ENCODE results near the gene BIRC3.
A peak's percentile ranks its signal among the peaks of the same experiment; 100 is the strongest.
"Not testable (repeated sequence)": the region's sequence is repeated elsewhere in the genome, so short reads cannot be mapped to it uniquely, and the experiment has no call there.

Gene BIRC3

DNA sequence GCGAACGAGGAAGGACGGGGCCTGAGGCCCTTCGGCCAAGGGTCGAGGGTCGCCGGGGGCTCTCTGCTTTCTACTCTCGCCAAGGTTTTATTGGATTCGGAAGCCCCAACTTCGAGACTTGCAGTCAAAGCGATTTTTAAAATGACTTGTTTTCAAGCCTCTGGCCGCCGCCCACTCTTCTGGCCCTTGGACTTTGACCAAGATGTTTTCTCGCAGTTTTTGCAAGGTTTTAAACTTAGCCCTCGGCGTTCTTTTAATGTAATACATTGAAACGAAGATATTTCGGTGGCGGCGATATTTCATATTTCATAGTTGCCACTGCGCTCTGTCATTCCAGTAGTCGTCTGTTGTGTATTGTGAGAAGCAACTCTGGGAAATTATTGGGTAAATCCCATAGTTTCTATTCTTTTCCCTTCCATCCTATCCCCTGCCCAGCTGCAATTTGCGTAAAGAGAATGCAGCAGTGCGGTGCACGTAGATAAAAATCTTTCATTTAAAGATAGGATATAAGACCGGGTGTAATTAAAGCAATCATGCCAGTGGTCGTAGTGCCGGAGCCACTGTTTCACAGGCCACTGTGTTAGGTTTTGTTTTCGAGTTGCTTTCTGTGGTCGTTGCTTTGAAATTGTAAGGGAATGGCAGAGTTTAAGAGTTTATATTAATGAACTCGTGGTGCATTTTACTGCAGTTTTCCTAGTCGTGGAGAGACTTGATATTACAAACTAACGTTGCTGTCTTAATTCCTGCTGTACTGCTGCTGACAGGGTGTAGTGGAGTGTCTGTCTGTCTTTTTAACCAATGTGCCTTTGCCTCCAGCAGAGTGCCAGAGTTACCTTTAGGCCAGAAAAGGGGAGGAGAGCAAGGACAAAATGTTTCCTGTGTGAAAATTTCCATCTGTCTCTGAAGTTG lies 30.4 kb downstream of the BIRC3 start:
- Histone ChIP-seq H3K4me3 (ENCODE audit: low read length in 2 of 2) (peak overlapping the region; percentile 93 to 94), H3K27me3 (ENCODE audit: control insufficient read depth in 1 of 2, insufficient read depth in 2 of 2, low read length in 2 of 2) (no peaks in the 10 kb centered on the region), H3K36me3 (ENCODE audit: control insufficient read depth in 2 of 2, insufficient read depth in 2 of 2, low read length in 2 of 2) (peaks cover 2 to 6% of the 10 kb centered on the region in 2 donors), H3K9me3 (ENCODE audit: control insufficient read depth in 2 of 2, low read length in 2 of 2) (no peaks in the 10 kb centered on the region), H3K9ac (ENCODE audit: low read length in 2 of 2) (peak overlapping the region; percentile 96 to 98), H3K4me1 (ENCODE audit: control insufficient read depth, insufficient read depth, low read length) (peaks cover 10% of the 10 kb centered on the region), H3K27ac (ENCODE audit: low read length) (peak overlapping the region; percentile 94)

DNA sequence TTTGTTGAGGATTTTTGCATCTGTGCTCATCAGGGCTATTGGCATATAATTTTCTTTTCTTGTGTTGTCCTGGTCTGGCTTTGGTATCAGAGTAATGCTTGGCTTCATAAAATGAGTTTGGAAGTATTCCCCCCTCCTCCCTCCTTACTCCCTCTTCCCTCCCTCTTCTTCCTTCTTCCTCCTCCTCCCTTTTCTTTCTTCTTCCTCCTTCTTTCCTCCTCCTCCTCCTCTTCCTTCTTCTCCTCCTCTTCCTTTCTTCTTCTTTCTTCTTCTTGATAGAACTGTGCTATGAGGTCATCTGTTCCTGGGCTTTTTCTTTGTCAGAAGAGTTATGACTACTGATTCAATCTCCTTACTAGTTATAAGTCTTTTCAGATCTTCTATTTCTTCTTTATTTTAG lies 39.8 kb downstream of the BIRC3 start:
- Histone ChIP-seq H3K36me3 (ENCODE audit: control insufficient read depth in 2 of 2, insufficient read depth in 2 of 2, low read length in 2 of 2) (peaks cover 9 to 18% of the 10 kb centered on the region in 2 donors), H3K27ac (ENCODE audit: low read length) (no peak overlapping the region), H3K4me3 (ENCODE audit: low read length in 2 of 2) (no peak overlapping the region), H3K4me1 (ENCODE audit: control insufficient read depth, insufficient read depth, low read length) (no peaks in the 10 kb centered on the region), H3K27me3 (ENCODE audit: control insufficient read depth in 1 of 2, insufficient read depth in 2 of 2, low read length in 2 of 2) (no peaks in the 10 kb centered on the region), H3K9ac (ENCODE audit: low read length in 2 of 2) (no peak overlapping the region), H3K9me3 (ENCODE audit: control insufficient read depth in 2 of 2, low read length in 2 of 2) (no peaks in the 10 kb centered on the region)

GRCh38 chr11:102359372-102359771 lies 42.1 kb downstream of the BIRC3 start:
- H3K36me3 ChIP-seq (ENCODE audit: control insufficient read depth in 2 of 2, insufficient read depth in 2 of 2, low read length in 2 of 2), result peaks cover 9 to 21% of the 10 kb centered on the region in 2 donors
- H3K9ac ChIP-seq (ENCODE audit: low read length in 2 of 2), result no peak overlapping the region
- H3K4me3 ChIP-seq (ENCODE audit: low read length in 2 of 2), result no peak overlapping the region
- H3K9me3 ChIP-seq (ENCODE audit: control insufficient read depth in 2 of 2, low read length in 2 of 2), result no peaks in the 10 kb centered on the region
- H3K27me3 ChIP-seq (ENCODE audit: control insufficient read depth in 1 of 2, insufficient read depth in 2 of 2, low read length in 2 of 2), result no peaks in the 10 kb centered on the region
- no peaks in the 10 kb centered on the region for H3K4me1 ChIP-seq (ENCODE audit: control insufficient read depth, insufficient read depth, low read length)
- H3K27ac ChIP-seq (ENCODE audit: low read length), result no peak overlapping the region

DNA sequence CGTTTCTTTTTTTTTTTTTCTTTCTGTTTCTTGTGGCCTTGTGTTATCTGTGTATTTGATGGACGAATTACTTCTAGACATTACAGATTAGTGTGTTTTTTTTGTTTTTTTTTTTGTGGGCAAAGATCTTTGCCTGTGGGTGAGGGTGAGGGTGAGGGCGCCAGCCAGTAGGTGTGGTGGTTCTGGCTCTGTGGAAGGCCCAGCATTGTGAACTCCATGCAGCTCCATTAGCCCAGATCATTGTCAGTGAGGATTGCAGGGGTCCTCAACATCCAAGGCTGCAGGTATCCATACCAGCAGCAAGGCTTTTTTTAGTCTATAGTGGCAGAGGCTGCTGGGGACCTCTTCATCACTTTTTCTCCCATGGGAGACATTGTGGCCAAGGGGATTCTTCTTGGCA lies 43.4 kb downstream of the BIRC3 start:
- Histone ChIP-seq H3K9me3 (ENCODE audit: control insufficient read depth in 2 of 2, low read length in 2 of 2) (no peaks in the 10 kb centered on the region), H3K4me3 (ENCODE audit: low read length in 2 of 2) (no peak overlapping the region), H3K27me3 (ENCODE audit: control insufficient read depth in 1 of 2, insufficient read depth in 2 of 2, low read length in 2 of 2) (no peaks in the 10 kb centered on the region), H3K27ac (ENCODE audit: low read length) (no peak overlapping the region), H3K36me3 (ENCODE audit: control insufficient read depth in 2 of 2, insufficient read depth in 2 of 2, low read length in 2 of 2) (peaks cover 9 to 34% of the 10 kb centered on the region in 2 donors), H3K4me1 (ENCODE audit: control insufficient read depth, insufficient read depth, low read length) (no peaks in the 10 kb centered on the region), H3K9ac (ENCODE audit: low read length in 2 of 2) (no peak overlapping the region)

DNA sequence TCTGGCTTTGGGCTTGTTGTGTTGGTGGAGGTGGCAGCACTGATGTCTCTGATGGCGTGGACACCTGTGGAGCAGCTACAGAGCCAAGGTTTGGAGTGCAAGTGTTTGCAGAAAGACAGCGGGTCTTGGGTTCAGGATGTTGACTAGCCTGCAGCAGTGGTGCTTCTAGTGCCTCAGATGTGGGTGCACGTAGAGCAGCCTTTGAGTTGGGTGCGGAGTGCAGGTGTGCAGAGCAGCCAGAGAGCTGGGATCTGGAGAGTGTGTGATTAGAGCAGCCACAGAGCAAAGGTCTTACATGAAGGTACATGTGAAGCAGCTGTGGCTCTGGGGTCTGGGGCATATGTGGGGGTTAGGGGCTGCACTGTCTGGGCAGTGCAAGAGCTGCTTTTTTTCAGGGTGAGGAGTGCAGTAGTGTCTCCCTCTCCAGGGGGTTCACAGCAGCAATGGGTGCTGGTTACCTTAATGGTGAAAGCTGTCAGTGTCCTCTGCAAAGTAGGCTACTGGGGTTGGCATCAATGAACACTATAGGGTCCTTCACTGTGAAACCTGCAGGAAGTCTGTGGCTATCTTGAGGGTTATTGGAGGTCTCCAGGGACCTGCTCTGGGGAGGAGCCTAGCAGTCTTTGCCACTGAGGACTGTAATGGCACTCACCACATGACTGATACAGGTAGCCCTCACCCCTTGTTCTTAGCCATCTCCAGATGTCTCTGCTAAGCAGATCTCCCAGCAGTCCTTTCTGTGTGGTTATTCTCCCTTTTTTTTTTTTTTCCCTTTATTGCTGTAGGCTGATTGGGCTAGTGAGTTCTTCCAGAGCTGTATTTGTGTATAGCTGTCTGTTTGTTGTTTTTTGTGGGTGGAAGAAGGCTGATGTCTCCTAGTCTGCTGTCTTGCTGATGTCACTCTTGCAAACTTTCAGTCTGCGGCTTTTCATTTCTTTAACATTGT lies 44.1 kb downstream of the BIRC3 start:
- Histone ChIP-seq H3K27ac (ENCODE audit: low read length) (no peak overlapping the region), H3K36me3 (ENCODE audit: control insufficient read depth in 2 of 2, insufficient read depth in 2 of 2, low read length in 2 of 2) (peaks cover 9 to 38% of the 10 kb centered on the region in 2 donors), H3K27me3 (ENCODE audit: control insufficient read depth in 1 of 2, insufficient read depth in 2 of 2, low read length in 2 of 2) (no peaks in the 10 kb centered on the region), H3K4me3 (ENCODE audit: low read length in 2 of 2) (no peak overlapping the region), H3K9ac (ENCODE audit: low read length in 2 of 2) (no peak overlapping the region), H3K9me3 (ENCODE audit: control insufficient read depth in 2 of 2, low read length in 2 of 2) (no peaks in the 10 kb centered on the region), H3K4me1 (ENCODE audit: control insufficient read depth, insufficient read depth, low read length) (no peaks in the 10 kb centered on the region)

- Histone ChIP-seq H3K36me3 (ENCODE audit: control insufficient read depth in 2 of 2, insufficient read depth in 2 of 2, low read length in 2 of 2) (peaks cover 19 to 53% of the 10 kb centered on the region in 2 donors), H3K4me1 (ENCODE audit: control insufficient read depth, insufficient read depth, low read length) (no peaks in the 10 kb centered on the region), H3K27me3 (ENCODE audit: control insufficient read depth in 1 of 2, insufficient read depth in 2 of 2, low read length in 2 of 2) (no peaks in the 10 kb centered on the region), H3K9ac (ENCODE audit: low read length in 2 of 2) (no peak overlapping the region), H3K9me3 (ENCODE audit: control insufficient read depth in 2 of 2, low read length in 2 of 2) (no peaks in the 10 kb centered on the region), H3K27ac (ENCODE audit: low read length) (no peak overlapping the region), H3K4me3 (ENCODE audit: low read length in 2 of 2) (no peak overlapping the region)
Measured at GRCh38 chr11:102364991-102365390, 47.7 kb downstream of the BIRC3 start.

- Histone ChIP-seq H3K27ac (ENCODE audit: low read length) (no peak overlapping the region), H3K36me3 (ENCODE audit: control insufficient read depth in 2 of 2, insufficient read depth in 2 of 2, low read length in 2 of 2) (peaks cover 10 to 36% of the 10 kb centered on the region in 2 donors), H3K27me3 (ENCODE audit: control insufficient read depth in 1 of 2, insufficient read depth in 2 of 2, low read length in 2 of 2) (no peaks in the 10 kb centered on the region), H3K4me3 (ENCODE audit: low read length in 2 of 2) (no peak overlapping the region), H3K4me1 (ENCODE audit: control insufficient read depth, insufficient read depth, low read length) (no peaks in the 10 kb centered on the region), H3K9ac (ENCODE audit: low read length in 2 of 2) (no peak overlapping the region), H3K9me3 (ENCODE audit: control insufficient read depth in 2 of 2, low read length in 2 of 2) (no peaks in the 10 kb centered on the region)
Measured at GRCh38 chr11:102367364-102367763, 50.1 kb downstream of the BIRC3 start.

DNA sequence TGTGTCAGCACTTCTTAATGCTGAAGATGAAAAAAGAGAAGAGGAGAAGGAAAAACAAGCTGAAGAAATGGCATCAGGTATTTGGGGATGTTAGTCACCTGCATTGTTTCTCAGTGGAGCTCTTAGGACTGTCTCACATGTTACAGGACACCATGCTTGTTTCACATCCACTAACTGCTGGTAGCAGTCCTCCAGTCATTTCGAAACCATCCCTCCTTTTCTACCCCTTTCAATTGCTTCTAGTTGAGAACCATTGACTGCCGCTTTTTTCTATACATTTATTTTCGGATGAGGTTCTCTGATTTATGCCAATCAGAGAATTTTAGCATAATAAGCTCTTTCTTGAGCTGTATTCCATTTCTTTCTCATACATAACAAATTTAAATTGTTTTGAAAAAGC lies 51.2 kb downstream of the BIRC3 start:
- Histone ChIP-seq H3K27ac (ENCODE audit: low read length) (no peak overlapping the region), H3K9me3 (ENCODE audit: control insufficient read depth in 2 of 2, low read length in 2 of 2) (no peaks in the 10 kb centered on the region), H3K27me3 (ENCODE audit: control insufficient read depth in 1 of 2, insufficient read depth in 2 of 2, low read length in 2 of 2) (no peaks in the 10 kb centered on the region), H3K4me1 (ENCODE audit: control insufficient read depth, insufficient read depth, low read length) (no peaks in the 10 kb centered on the region), H3K9ac (ENCODE audit: low read length in 2 of 2) (no peak overlapping the region), H3K4me3 (ENCODE audit: low read length in 2 of 2) (no peak overlapping the region), H3K36me3 (ENCODE audit: control insufficient read depth in 2 of 2, insufficient read depth in 2 of 2, low read length in 2 of 2) (peaks cover 10 to 36% of the 10 kb centered on the region in 2 donors)

- not testable (repeated sequence) for H3K27me3 ChIP-seq (ENCODE audit: control insufficient read depth in 1 of 2, insufficient read depth in 2 of 2, low read length in 2 of 2); H3K27ac ChIP-seq (ENCODE audit: low read length); H3K4me3 ChIP-seq (ENCODE audit: low read length in 2 of 2); H3K4me1 ChIP-seq (ENCODE audit: control insufficient read depth, insufficient read depth, low read length); H3K9ac ChIP-seq (ENCODE audit: low read length in 2 of 2); H3K9me3 ChIP-seq (ENCODE audit: control insufficient read depth in 2 of 2, low read length in 2 of 2)
- peaks cover 5 to 15% of the 10 kb centered on the region in 2 donors for H3K36me3 ChIP-seq (ENCODE audit: control insufficient read depth in 2 of 2, insufficient read depth in 2 of 2, low read length in 2 of 2)
Measured at GRCh38 chr11:102374633-102375424, 57.5 kb downstream of the BIRC3 start.

DNA sequence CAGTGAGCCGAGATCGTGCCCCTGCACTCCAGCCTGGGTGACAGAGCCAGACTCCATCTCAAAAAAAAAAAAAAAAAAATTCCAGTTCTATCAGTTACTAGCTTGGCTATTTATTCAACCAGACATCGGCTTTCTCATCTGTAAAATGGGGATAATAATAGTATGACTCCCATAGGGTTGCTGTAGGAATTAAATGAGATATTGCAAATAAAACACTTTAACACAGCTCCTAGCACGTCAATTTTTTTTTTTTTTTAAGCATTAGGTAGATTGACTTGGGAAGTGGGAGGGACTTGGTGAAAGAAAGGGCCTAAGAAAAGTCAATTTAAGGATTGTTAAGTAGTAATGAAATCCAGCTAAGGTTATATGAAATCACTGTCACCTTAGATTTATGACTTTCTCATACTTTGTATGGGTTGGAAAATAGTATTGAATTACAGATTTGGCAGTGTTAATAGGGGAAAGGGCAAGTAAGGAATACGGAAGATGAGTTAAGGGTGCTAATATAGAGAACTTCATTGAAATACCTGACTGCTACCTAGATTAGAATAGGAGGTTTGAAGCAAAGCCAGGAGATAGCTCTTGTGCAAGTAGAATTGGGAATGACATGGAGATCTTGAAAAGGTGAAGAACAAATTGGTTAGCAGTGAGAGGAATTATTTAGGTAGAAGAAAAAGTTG lies 58.6 kb downstream of the BIRC3 start:
- Histone ChIP-seq H3K4me1 (ENCODE audit: control insufficient read depth, insufficient read depth, low read length) (peaks cover 3% of the 10 kb centered on the region), H3K36me3 (ENCODE audit: control insufficient read depth in 2 of 2, insufficient read depth in 2 of 2, low read length in 2 of 2) (peaks cover 10 to 21% of the 10 kb centered on the region in 2 donors), H3K27me3 (ENCODE audit: control insufficient read depth in 1 of 2, insufficient read depth in 2 of 2, low read length in 2 of 2) (no peaks in the 10 kb centered on the region), H3K27ac (ENCODE audit: low read length) (no peak overlapping the region), H3K9ac (ENCODE audit: low read length in 2 of 2) (no peak overlapping the region), H3K9me3 (ENCODE audit: control insufficient read depth in 2 of 2, low read length in 2 of 2) (no peaks in the 10 kb centered on the region), H3K4me3 (ENCODE audit: low read length in 2 of 2) (no peak overlapping the region)
